Vagina (tissue), 2 donors: Measurements from ENCODE around the gene FAM162A. TPM values are rescaled to one million over a fixed set of nuclear protein-coding genes. Genes with fewer than 3 reads are reported as not detected.

Experiments
- DNase-seq, 2 donors: peaks; one replicate each; pipeline ENCODE4 v3.0.0-alpha.2; 2017; ENCODE audit errors: extremely low spot score in 2 of 2
- H3K27ac ChIP-seq: fragments of 200-600 bp; sonication (generic); one replicate; pipeline ENCODE4 v1.5.1; 2019
- H3K27me3 ChIP-seq: fragments of 200-600 bp; sonication (generic); one replicate; pipeline ENCODE4 v1.5.1; 2019
- H3K36me3 ChIP-seq, 2 donors: fragments of 200-600 bp; sonication (generic); one replicate each; pipeline ENCODE4 v1.5.1; 2017 to 2019
- H3K4me1 ChIP-seq: fragments of 200-600 bp; sonication (generic); one replicate; pipeline ENCODE4 v1.5.1; 2019
- H3K4me3 ChIP-seq, 2 donors: fragments of 200-600 bp; sonication (generic); 1 replicate in 1 of 2; 2 replicates in 1 of 2; pipeline ENCODE4 v1.5.1; 2016 to 2019
- H3K9me3 ChIP-seq: fragments of 200-600 bp; sonication (generic); one replicate; pipeline ENCODE4 v1.5.1; 2019
- POLR2A ChIP-seq, 2 donors: fragments of 450-650 bp; IDR thresholded peaks; one replicate each; pipeline ENCODE4 v1.6.1; 2017; ENCODE audit warnings: antibody characterized with exemption in 2 of 2, mild to moderate bottlenecking in 2 of 2, moderate library complexity in 2 of 2
- POLR2AphosphoS5 ChIP-seq, 2 donors: sonication (generic); formaldehyde crosslinking; IDR thresholded peaks; one replicate each; pipeline ENCODE4 v1.9.0; 2017; ENCODE audit warnings: antibody characterized with exemption in 2 of 2, mild to moderate bottlenecking in 2 of 2, low read depth in 1 of 2; ENCODE audit not compliant: insufficient read depth in 1 of 2
- intact Hi-C: fragments of 100-400 bp; cut with DNase I; formaldehyde crosslinking; loops from one replicate; pipeline ENCODE4 v1.15.1; 2023
- total RNA-seq: library from RNA; depleted of rRNA; stranded (reverse); fragments of >200 nt; gene quantifications from one replicate; pipeline ENCODE4 v1.2.3, GENCODE V29; 2016
- TF ChIP-seq, protein P1 (sequence below), 3 experiments: fragments of 450-650 bp in 2 of 3; fragments of 200-600 bp in 1 of 3; sonication (generic) in 1 of 3; IDR thresholded peaks; one replicate each; pipeline ENCODE4 v1.5.1; 2017 to 2019; ENCODE audit warnings: antibody characterized with exemption in 3 of 3, mild to moderate bottlenecking in 2 of 3, moderate library complexity in 2 of 3

Gene FAM162A
- total RNA-seq, 1 donor from 2014 or later = 29.7 TPM

DNA sequence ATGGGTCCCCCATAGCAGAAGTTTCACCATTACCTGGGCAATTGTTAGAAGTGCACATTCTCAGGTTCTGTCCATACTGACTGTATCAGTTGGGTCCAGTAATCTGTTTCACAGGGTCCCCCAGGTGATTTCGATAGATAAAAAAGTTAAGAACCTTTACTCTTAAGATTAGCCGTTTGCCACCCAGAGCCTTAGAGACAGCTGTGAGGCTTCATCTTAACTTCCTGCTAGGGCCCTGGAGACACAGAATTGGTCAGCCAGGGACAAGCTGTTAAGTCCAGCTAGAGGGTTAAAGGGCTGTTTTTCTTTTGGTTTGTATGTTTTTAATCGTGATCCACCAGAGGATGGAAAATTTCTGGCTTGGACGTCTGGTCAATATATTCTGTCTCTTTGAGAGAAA is 6.7 kb downstream of the FAM162A start:
- H3K4me3 ChIP-seq = no peak overlapping the region
- intact Hi-C loops = loop anchor here (5.0 kb wide), 1 partner anchor 292 kb away; the partner anchor contains the start of gene PARP14
- peak overlapping the region; percentile 18 for H3K27ac ChIP-seq
- peaks cover 0 to 4% of the 10 kb centered on the region in 2 donors for H3K36me3 ChIP-seq
- no peaks in the 10 kb centered on the region for H3K27me3 ChIP-seq
- no peaks in the 10 kb centered on the region for H3K9me3 ChIP-seq
- peaks cover 14% of the 10 kb centered on the region for H3K4me1 ChIP-seq
- DNase-seq = no peak
- TF ChIP-seq, protein P1, sequence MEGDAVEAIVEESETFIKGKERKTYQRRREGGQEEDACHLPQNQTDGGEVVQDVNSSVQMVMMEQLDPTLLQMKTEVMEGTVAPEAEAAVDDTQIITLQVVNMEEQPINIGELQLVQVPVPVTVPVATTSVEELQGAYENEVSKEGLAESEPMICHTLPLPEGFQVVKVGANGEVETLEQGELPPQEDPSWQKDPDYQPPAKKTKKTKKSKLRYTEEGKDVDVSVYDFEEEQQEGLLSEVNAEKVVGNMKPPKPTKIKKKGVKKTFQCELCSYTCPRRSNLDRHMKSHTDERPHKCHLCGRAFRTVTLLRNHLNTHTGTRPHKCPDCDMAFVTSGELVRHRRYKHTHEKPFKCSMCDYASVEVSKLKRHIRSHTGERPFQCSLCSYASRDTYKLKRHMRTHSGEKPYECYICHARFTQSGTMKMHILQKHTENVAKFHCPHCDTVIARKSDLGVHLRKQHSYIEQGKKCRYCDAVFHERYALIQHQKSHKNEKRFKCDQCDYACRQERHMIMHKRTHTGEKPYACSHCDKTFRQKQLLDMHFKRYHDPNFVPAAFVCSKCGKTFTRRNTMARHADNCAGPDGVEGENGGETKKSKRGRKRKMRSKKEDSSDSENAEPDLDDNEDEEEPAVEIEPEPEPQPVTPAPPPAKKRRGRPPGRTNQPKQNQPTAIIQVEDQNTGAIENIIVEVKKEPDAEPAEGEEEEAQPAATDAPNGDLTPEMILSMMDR (IDR thresholded peaks at IDR 0.05) = no peak
- TF ChIP-seq POLR2AphosphoS5 (IDR thresholded peaks at IDR 0.05; ENCODE audit: insufficient read depth in 1 of 2, low read depth in 1 of 2) (no peak), POLR2A (IDR thresholded peaks at IDR 0.05) (no peak)

DNA sequence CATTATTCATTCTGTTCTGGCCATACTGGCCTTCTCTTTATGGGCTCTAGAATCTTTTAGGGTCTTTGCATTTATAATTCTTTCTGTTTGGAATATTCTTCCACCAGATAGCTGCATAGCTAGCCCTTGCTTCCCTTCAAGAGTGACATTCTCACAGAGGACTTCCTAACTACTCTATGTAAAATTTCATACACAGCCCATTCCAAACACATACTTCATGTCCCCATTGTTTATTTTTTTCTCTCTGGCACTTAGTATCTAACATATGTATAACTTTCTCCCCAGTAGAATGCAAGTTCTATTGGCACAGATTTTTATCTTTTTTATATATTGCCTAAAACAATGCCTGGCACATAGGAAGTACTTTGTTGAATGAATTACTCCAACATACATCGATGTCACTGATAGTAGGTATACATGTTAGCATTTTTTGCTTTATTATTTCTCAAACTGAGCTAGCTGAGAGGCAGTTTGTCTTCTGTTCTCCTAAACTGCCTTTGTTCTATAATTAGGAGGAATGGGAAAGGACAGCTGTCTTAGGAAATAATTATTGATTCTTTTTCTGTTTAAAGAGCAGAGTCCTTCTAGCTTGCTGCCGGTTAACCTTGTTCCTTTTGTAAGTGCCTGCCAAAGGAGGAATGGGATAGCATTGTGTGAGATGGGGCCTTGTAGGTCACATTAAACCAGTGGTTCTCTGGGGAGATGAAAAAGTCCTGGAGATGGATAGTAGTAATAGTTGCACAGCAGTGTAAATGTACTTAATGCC is 7.9 kb downstream of the FAM162A start:
- Histone ChIP-seq H3K4me1 (peaks cover 9% of the 10 kb centered on the region), H3K27ac (no peak overlapping the region), H3K36me3 (no peaks in the 10 kb centered on the region), H3K4me3 (no peak overlapping the region), H3K9me3 (no peaks in the 10 kb centered on the region), H3K27me3 (no peaks in the 10 kb centered on the region)
- no peak for TF ChIP-seq POLR2AphosphoS5 (IDR thresholded peaks at IDR 0.05; ENCODE audit: insufficient read depth in 1 of 2, low read depth in 1 of 2)
- TF ChIP-seq POLR2A (IDR thresholded peaks at IDR 0.05) = no peak
- TF ChIP-seq, protein P1 (IDR thresholded peaks at IDR 0.05) = no peak
- DNase-seq = no peak
- intact Hi-C loops = loop anchor here (5.0 kb wide), 1 partner anchor 290 kb away; the partner anchor contains the start of gene PARP14

DNA sequence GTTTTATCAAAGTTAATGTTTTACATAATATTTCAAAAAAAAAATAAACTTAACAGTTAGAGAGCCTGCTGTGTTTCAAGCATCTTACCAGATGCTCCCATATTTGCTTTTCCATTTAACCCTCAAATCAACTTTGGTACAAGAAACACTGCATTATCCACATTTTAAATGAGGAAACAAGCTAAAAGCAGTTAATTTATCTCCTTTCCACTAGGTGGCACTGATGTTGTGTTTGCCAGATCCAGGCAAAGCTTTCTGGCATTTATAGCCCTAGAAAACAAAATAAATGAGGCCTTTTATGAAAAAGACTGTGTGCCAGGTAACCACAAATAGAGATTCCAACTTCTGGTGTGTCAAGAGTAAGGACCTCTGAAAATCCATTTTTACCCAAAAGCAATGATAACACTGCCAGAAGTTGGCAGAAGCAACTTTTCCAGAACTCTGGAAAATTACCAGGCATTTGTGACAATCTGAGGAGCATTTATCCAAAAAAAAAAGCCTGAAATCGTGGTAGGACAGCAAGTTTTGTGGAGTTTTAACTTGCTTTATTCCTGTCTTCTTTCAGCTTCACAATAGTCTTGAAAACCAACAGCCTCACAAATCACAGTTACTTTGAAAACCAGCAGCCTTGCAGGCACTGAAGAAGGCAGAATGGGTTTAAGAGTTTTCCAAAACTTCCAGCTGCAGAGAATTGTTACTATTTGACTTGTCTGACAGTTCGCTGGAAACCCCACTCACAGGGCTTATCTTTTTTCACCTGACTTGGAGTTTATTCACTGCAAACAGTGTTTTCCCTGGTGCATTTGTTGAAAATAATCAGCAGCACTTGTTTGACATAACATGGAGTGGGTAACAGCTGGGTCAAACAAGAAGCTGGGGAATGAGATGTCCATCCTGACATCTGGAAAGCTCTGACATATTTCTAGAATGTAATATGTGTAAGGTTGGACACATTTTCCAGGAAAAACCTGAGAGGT is 9.2 kb downstream of the FAM162A start:
- Histone ChIP-seq H3K9me3 (no peaks in the 10 kb centered on the region), H3K27me3 (no peaks in the 10 kb centered on the region), H3K27ac (no peak overlapping the region), H3K4me1 (peaks cover 9% of the 10 kb centered on the region), H3K36me3 (no peaks in the 10 kb centered on the region), H3K4me3 (no peak overlapping the region)
- intact Hi-C loops = loop anchor here (5.0 kb wide), 1 partner anchor 289 kb away; the partner anchor contains the start of gene PARP14
- no peak for DNase-seq
- TF ChIP-seq POLR2A (IDR thresholded peaks at IDR 0.05) (no peak), POLR2AphosphoS5 (IDR thresholded peaks at IDR 0.05; ENCODE audit: insufficient read depth in 1 of 2, low read depth in 1 of 2) (peak in 1 of 2 donors; percentile 27)
- TF ChIP-seq, protein P1 (IDR thresholded peaks at IDR 0.05) = peak in 2 of 3 experiments; percentile 58 to 69

DNA sequence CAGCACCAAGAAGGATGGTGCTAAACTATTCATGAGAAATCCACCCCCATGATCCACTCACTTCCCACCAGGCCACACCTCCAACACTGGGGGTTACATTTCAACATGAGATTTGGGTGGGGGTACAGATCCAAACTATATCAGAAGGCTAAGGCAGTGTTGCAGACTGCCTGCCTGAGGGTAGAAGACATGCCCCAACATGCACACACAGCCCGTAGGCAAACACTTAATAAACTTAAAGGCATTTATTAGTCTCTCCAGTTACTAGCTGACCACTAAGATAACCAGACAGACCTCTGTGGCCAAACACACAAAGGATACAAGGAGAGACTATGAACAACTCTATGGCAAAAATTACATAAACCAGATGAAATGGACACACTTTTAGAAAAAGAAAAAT is 10.2 kb downstream of the FAM162A start:
- Histone ChIP-seq H3K27me3 (no peaks in the 10 kb centered on the region), H3K4me3 (no peak overlapping the region), H3K4me1 (peaks cover 9% of the 10 kb centered on the region), H3K27ac (no peak overlapping the region), H3K36me3 (no peaks in the 10 kb centered on the region), H3K9me3 (no peaks in the 10 kb centered on the region)
- intact Hi-C loops = loop anchor here (5.0 kb wide), 1 partner anchor 288 kb away; the partner anchor contains the start of gene PARP14
- TF ChIP-seq POLR2A (IDR thresholded peaks at IDR 0.05) (no peak), POLR2AphosphoS5 (IDR thresholded peaks at IDR 0.05; ENCODE audit: insufficient read depth in 1 of 2, low read depth in 1 of 2) (no peak)
- TF ChIP-seq, protein P1 (IDR thresholded peaks at IDR 0.05) = no peak
- DNase-seq = no peak
